GM13976 (cell line): Measurements from ENCODE around the gene GART.

Source experiments
- DNase-seq: peaks from one replicate; pipeline ENCODE4 v3.0.0; 2012; ENCODE audit warnings: low spot score
- CTCF ChIP-seq: IDR thresholded peaks from 2 replicates; pipeline ENCODE4 v1.5.1; 2012; ENCODE audit warnings: borderline replicate concordance, mild to moderate bottlenecking; ENCODE audit not compliant: insufficient read depth; ENCODE audit errors: extremely low read depth, missing control alignments, control extremely low read depth
- in situ Hi-C: fragments of 300-500 bp; cut with MboI; formaldehyde crosslinking; loops from one replicate; pipeline ENCODE4 v1.12.0; 2022; ENCODE audit warnings: low sequenced_read_pairs, mixed read lengths, inconsistent platforms; ENCODE audit not compliant: unreplicated experiment

The GART gene

DNA sequence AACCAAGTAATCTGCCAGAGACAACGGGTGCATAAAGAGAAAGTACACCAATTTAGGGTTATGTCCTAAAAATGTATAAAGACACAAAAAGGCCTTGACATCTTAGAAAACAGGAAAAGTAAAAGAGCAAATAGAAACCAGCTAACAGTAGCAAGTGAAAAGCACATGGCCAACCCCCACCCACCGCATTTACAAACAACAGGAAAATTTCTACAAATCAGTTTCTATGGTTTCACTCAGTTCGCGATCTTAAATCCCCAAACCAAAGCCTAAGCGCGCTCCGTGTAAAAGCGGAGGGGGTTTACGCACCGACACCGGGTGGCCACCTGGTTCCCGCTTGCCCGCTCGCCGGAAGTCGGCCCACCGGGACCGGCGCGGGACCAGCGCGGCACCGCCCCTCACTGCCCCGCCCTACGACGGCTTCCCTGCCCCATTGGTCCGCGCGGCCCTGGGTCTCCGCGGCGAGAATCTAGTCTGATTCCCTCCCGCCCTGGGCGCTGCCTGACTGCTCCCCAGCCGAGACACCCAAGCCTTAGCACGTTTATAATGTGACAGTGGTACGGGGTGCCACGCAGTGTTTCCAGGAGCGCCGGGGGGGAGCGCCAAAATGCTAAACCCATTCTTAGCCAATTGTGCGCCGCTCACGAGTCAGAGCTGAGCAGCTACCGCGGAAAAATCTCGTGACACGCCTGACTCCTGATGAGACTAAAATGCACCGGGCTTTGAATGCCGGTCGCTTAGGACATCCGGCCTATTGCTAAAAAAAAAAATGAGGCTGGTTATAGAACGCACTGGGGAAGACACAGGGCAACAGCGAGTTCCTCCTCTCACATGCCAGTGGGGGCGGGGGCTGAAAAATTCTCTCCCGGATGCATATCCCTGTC is at the start of gene GART:
GART (minus strand) TSS at position 362 of the 884 bp plus-strand sequence. CDS start 2,802 bp downstream, outside the sequence.
- no peak for TF ChIP-seq CTCF
- DNase-seq = peak; percentile 87
- in situ Hi-C loops = no loop called here

GRCh38 chr21:33588485-33589335 is 46.8 kb upstream of the GART start, which contains the start of gene DONSON:
DONSON (minus strand) TSS chr21:33588684; CDS start chr21:33588641, 43 bp downstream.
- DNase-seq = peak; percentile 99
- no peak for TF ChIP-seq CTCF
- in situ Hi-C loops = no loop called here

DNA sequence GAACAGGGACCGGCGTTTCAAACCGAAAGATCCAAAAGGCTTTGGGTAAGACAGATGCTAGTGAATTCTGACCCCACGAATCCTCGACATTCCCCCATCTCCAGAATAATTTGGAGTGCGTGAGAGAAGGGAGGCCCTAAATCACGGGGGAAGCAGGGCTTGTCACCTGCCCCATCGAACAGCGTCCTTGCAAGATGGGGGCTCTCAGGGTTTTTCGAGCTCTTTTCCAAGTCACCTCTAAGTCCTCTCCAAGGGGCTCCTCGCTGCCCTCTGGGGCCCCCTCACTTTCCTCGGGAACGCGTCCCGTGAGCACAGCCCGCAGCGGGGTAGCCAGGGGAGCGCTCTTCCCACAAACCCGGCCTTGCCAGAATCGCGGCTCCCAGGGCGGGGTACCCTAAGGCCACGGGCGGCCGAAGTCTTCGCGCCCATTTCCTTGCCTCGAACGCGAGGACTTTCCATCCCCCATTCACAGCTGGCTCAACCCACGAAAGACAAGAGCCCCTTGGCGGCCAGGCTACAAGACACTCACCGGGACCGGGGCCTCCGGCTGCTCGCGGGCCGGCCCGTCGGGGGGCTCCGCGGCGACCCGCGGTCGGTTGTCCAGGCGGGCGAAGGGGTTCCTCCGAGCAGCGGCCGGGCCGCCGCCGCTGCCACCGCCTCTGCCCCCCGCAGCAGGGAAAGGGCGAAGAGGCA is 46.0 kb upstream of the GART start:
- in situ Hi-C loops = no loop called here
- TF ChIP-seq CTCF = no peak
- peak; percentile 67 for DNase-seq

DNA sequence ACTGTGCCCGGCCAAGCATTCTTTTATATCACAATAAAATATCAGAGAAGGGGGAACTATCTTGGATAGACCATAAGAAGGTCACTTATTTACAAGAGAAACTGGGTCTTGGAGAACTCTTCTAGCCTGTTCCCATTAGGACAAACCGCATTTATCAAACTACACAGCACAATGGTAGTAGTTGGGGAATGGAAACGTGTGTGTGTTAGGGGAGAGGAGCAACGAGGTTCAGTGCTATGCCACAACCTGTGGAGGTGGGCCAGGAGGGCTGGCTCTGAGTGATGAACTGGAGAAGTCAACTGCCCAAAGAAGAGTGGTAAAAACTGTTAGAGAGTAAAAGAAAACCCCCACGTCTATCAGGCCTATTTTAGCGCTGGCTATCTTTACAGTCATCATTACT is 45.0 kb upstream of the GART start:
- no peak for TF ChIP-seq CTCF
- no peak for DNase-seq
- in situ Hi-C loops = no loop called here

- in situ Hi-C loops = no loop called here
- DNase-seq = no peak
- TF ChIP-seq CTCF = no peak
Measured at GRCh38 chr21:33584455-33584854, 42.5 kb upstream of the GART start.

DNA sequence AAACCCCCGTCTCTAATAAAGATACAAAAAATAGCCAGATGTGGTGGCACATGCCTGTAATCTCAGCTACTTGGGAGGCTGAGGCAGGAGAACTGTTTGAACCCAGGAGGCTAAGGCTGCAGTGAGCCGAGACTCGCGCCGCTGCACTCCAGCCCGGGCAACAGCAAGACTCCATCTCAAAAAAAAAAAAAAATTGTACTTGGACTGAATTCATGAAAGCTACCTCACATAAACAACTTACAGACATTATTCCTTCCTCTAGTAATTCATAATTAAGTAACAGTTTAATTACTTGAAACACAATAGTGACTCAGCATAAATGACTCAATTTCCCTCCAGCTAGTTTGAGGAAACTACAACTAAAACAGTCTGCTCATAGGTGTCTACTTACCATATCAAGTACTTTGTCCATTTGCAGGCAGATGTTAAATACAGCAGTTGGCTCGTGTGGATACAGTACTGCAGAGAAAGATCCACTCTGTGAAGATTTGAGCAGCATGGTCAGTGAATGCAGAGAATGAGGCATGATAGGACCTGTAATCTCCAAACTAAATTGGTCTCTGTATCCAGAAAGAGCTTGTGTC is 37.1 kb upstream of the GART start:
- TF ChIP-seq CTCF = no peak
- in situ Hi-C loops = no loop called here
- DNase-seq = no peak
